GM18520 (cell line): Measurements from ENCODE around the gene ST13.
"Not testable (repeated sequence)": the region's sequence is repeated elsewhere in the genome, so short reads cannot be mapped to it uniquely, and the experiment has no call there.

Source experiments
- ATAC-seq: cut with Tn5 transposase; IDR thresholded peaks from one replicate; pipeline ENCODE4 v1.9.1; 2021; ENCODE audit not compliant: unreplicated experiment

ST13 gene

DNA sequence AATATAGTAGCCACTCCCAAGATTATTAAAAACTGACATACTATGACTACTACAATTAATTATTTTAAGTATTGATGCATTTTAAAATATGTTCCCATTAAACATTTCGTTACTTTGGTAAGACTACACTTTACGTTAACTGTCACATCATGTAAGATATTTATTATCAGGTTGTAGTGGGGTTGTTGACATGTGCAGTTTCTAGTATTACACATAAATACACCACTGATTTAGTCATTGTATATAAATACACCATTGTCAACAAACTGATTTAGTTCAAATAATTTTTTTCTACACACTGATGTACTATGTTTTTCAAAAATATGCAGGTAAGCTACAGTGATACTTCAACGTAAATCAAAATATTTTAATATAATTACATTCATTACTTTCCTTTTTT lies 11.5 kb downstream of the ST13 start:
- no peak for ATAC-seq

DNA sequence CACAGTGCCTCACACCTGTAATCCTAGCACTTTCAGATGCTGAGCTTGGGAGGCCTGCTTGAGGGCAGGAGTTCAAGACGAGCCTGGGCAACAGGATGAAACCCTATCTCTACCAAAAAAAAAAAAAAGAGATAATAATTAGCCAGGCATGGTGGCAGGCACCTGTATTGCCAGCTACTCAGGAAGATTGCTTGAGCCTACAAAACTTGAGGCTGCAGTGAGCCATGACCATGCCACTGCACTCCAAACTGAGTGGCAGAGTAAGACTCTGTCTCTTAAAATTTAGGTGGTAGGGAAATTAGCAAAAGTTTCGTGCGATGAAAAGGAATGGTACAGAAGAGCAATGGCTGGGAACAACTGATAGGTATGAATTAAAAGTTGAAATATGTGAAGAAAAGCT lies 18.0 kb downstream of the ST13 start:
- no peak for ATAC-seq

DNA sequence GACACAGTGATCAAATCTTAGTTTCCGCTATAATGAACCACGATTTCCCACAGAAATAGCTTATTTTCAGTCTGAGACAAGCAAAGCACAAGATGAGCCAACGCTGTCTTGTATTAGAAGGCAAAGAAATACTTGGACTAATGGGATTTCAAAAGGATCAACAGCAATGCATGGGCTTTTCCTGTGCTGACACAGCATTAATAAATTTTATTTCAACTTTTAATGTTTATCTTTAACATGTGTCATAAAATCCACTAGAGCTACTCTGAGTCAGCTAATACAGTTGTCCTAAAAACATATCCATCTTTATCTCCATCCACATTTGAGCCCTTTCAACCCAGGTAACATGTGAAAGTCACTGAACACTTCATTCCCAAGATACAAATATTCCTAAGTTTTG lies 21.8 kb downstream of the ST13 start:
- ATAC-seq: no peak

DNA sequence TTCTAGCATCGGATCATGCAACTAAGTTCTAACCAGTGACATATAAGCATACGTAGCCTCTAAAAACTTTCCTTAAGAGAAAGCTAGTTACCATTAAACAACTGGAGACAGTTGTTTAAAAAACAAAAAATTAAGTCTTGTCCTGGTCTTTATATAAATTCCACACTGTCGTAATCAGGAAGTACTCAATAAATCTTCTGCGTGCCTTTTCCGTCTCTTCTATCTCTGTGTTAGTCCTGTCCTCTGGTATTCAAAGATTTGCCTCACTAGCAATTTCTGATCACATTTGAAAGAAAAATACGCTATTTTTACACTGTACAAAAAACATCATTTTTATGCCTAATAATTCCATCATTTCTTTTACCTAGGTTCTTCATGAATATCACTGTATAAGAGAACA lies 27.3 kb downstream of the ST13 start:
- ATAC-seq: no peak

DNA sequence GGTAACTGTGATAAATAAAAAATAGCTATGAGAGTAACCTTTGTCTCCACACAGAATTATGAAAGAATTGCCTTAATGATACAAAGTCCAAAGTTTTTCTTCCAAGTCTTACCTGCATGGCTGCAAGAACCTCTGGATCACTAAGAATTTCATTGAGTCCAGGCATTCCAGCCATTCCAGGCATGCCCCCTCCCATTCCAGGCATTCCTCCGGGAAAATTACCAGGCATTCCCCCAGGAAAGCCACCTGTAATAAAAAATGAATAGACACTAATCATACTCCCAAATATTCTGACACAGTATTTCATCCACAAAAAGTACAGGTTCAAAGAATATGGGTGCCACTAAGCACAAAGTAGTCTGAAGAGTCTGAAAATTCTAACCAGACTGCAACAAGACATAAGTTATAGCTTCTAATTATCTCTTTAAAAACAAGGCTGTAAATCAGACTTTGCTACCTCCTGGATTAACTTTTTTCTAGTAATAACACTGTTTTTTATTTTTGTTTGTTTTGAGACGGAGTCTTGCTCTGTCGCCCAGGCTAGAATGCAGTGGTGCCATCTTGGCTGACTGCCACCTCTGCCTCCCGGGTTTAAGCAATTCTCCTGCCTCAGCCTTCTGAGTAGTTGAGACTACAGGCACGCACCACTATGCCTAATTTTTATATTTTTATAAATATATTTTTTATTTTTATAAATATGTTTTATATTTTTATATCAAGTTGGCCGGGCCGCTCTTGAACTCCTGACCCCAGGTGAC lies 29.3 kb downstream of the ST13 start:
- no peak for ATAC-seq

DNA sequence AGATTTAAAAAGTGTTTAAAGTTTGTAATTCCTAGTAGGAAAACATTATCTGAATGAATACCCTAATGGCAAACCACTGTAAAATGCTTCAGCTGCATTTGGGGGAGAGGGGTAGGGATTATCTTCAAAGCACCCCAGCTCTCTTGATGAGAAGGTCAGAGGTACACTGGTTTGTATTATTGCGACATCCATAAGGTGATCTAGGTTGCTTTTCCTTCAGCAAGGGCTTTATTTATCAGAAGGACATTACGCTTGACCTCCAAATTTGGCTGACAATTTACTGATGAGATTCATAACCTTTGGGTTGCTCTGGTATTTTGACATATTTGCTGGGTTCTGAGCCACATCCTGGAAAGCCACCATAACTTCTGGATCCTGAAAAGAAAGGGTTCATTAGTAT lies 30.1 kb downstream of the ST13 start:
- not testable (repeated sequence) for ATAC-seq

DNA sequence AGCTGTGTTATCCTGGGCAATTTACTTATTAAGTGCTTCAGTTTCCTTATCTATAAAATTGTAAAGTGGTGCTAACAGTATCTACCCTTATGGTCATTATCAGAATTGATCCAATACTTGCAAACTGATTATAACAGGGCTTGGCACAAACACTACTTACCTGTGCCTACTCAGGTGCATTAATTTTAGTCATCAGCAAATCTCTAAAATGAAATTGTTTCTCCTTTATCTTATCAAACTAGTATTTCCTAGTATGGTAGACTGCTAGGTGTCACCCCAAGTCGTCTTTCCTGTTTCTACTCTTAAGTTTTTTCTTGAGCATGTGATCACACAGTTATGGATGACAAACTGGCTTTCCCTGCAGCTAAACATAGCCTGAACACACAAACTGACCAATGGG lies 33.0 kb downstream of the ST13 start:
- ATAC-seq: no peak

DNA sequence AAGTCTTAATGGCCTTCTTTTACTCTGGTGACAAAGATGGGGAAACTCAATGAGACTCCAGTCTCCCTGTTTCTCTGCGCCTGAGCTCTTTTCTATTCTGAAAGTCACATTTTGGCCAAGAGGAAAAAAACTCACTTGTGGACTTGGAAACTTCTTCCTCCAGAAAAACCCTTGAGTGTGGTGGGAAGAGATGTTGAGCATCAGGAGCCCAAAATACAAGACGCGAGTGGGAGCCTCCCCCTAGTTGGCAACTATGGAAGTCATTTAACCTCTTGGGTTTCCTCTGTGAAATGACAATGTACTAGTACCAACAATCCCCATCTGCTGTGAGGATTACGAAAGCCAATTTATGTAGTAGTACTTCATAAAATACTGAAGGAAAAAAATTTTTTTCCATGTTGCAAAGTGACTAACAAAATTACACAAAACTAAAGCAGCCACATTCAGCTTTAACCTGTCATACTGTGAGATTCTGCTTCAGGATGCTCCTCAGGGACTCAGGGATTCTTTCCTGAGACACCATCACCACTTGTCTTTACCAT lies 36.8 kb downstream of the ST13 start:
- no peak for ATAC-seq

DNA sequence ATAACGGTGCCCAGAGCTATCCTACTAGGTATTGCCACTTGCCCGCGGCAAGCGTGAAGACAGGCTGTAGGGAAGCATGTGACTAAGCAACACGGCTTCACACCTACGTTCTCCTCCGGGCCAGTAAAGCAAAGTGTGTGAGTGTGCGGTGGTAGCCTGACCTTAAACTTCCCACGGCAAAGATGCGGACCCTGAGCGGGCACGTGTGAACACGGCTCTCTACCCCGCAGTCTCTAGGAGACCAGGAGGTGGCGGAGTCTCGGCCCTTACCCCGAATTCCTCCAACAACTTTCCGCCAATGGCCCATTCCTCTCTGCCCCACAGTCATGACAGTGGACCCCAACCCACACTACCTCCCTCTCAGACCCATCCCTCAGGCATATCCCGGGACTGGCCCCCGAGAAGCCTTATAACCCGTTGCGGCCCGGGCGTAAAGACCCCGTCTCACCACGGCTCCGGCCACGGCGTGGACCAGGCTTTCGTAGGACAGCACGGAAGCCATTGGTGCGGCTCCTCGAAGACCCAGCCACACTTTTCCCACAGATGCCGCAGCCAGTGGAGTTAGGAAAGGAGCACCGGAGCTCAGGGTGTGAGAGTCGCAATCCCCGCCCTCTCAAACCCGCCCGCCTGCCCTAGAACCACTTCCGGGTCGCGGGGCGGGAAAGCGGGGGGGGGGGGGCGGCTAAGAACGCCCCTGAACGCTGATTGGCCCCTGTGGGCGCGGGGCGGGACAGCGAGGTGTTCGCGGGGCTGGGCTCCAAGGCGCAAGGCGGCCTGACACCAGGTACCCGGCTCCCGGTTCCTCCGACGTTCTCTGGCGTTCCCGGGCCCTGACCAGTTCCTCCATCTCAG lies 37.5 kb downstream of the ST13 start, which contains the start of gene SLC25A17:
Gene SLC25A17, minus strand, starts transcription at position 600 of the 852 bp plus-strand sequence. Its CDS starts 98 bp downstream, at position 502.
- peak; percentile 56 for ATAC-seq

DNA sequence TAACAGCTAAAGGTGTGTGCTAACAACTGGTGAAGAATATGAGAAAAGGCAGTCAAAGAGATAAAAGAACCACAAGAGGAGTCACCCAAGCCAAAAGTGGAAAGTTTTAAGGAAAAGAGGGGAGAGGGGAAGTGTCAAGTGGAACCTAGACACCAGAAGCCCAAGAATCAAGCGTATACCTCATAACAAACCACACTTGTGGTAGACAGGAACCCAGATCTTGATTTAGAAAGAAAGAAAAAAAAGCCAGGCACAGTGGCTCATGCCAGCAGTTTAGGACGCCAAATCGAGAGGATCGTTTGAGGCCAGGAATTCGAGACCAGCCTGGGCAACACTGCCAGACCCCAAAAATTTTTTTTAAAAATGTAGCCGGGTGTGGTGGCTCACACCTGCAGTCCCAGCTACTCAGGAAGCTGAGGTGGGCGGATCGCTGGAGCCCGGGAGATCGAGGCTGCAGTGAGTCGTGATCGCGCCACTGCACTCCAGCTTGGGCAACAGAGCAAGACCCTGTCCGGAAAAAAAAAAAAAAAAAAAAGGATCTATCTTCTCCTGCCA lies 38.2 kb downstream of the ST13 start:
- no peak for ATAC-seq

DNA sequence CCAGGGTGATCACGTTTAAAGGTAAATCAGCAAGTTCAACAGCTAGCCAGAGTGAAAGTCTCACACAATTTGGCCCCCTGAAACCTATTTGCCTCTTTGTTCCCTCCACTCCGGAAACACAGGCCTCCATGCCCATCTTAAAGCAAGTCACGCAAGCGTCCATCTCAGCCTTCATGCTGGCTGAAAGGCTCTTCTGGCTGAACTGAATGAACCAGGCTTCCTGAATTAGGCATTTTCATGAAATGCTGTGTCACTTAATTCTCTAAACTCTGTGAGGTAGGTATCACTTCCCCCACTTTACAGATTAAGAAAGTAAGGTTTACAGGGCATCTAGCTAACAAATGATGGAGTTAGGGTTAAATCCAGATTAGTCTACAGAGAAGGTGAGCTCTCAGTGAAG lies 38.7 kb downstream of the ST13 start:
- ATAC-seq: no peak

DNA sequence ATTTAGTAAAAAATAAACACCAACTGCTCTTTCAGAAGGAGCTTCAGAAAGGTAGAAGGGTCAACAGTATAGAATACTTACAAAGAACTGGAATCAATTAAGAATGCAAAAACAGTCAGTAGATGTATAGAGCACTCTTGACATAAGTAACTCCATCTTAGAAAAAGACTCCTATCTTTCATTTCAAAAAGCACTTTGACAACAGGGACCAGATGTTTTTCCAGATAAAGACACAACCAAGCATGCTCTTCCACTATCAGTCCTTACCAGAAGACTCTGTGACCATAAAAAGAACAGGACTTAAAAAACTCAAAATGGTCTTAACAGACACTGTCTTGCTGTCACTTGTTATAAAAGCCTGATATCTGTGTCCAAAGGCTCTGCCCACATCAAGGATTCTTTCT lies 42.5 kb downstream of the ST13 start:
- no peak for ATAC-seq

DNA sequence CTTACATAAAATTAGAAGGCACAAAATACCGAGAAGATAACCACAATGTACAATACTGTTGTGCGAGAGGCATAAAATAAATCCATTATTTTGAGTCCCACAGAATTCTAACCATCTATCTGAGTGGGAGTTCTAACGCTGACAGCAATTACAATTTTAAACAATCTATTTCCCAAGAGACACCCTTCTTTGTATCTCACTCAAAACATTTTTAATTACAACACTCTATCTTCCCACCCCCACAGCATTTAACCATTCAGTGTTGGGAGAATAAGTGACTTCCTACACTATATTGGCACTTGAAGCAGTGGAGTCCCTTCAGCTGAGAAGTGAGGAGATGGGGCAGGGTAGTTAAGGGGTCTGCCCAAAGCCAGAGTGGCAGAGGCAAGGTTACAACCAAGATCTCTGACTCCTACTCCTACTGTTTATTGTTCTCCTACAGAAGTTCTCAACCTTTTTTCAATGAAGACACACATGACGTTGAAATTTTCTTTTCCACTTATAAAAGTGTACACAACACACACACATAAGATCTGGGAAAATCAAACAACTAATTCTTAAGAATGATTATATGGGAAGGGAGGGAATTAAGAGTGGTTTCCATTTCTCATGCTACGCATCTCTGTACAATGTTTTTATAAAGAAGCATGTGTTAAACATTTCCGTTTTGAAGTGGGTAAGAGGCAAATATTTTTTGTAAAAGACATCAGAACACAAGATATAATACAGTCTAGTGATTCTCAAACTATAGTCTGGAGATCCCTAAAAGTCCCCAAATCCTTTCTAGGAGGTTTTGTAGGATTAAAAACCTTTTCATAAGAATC lies 48.2 kb downstream of the ST13 start:
- ATAC-seq: no peak

DNA sequence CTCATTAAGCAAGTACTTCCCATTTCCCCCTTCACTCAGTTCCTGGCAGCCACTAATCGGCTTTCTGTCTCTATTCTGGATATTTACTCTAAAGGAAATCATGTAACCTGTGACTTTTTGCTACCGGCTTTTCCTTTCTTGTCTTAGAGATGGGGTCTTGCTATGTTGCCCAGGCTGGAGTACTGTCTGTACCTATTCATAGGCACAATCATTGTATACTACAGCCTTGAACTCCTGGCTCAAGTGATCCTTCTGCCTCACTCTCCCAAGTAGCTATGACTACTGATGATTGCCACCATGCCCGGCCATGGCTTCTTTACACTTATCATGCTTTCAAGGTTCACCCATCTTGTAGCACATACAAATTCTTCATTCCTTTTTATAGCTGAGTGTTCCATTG lies 49.7 kb downstream of the ST13 start:
- ATAC-seq: no peak

DNA sequence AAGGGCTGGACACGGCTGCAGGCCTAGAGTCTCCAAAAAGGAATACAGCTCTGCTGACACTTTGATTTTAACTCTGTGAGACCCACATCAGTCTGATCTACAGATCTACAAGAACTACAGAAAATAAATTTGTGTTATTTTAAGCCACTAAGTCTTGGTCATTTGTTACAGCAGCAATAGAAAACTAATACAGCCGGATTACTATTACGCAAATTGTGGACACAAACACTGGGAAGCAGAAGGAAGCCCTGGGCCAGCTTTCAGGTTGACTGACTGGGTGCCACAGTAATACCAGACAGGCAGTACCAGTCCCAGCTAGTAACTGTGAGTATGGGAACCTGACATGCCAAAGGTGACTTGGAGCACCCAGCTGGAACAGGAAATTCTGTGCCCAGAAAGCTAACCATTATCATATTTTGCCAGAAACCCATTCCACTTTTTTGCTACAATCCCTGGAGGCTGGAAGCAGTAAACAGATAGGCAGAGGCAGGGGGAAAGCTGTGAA lies 50.7 kb downstream of the ST13 start:
- ATAC-seq: no peak

DNA sequence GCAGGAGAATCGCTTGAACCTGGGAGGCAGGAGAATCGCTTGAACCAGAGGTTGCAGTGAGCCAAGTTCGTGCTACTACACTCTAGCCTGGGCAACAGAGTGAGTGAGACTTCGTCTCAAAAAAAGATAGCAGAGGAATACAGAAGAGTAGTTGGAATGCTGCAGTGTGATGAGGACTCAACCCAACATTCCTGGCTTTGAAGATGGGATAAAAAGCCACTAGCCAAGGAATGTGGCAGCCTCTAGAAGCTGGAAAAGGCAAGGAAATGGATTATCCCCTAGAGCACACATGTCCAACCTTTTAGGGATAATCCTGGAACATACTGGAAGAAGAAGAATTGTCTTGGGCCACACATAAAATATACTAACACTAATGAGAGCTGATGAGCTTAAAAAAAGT lies 51.2 kb downstream of the ST13 start:
- ATAC-seq: no peak

DNA sequence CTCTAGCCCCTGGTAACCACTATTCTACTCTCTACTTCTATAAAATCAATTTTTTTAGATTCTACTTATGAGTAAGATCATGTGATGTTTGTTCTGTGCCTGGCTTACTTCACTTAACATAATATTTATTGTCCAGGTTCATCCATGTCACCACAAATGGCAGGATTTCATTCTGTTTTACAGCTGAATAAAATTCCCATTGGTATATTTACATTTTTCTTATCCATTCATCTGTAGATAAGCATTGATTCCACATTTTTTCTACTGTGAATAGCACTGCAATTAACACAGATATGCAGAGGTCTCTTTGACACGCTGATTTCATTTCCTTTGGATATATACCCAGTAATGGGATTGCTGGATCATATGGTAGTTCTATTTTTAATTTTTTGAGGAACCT lies 53.1 kb downstream of the ST13 start:
- ATAC-seq: no peak

DNA sequence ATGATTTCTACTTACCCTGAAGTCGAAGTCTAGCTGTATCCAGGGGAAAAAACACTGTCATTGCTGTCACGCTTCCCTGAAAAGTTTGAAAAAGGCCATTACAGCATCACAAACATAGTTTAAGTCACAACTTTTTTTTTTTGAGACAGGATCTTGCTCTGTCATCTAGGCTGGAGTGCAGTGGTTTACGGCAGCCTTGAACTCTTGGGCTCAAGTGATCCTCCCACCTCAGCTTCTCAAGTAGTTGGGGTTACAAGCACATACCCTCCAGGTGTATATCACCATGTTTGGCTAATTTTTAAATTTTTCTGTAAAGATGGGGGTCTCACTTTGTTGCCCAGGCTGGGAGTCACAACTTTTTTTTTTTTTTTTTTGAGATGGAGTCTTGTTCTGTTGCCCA lies 57.4 kb downstream of the ST13 start:
- ATAC-seq: no peak

DNA sequence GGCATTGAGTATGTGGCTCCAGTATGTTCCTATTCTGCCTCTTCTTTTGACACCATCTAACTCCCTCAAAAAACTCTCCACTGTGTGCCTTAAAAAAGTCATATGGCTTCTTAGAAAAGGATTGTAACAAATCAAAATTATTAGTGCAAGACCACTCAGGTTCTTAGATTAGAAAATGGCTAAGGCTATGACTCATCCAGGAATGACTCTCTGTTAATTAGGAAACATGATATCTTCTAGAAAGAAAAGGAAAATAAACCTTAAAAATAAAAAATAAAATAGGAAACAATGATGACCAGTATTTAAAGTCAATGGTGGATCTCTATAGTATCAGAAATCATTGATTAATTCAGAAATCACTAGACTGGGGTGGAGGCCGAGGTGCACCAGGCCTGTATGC lies 59.0 kb downstream of the ST13 start:
- ATAC-seq: no peak

DNA sequence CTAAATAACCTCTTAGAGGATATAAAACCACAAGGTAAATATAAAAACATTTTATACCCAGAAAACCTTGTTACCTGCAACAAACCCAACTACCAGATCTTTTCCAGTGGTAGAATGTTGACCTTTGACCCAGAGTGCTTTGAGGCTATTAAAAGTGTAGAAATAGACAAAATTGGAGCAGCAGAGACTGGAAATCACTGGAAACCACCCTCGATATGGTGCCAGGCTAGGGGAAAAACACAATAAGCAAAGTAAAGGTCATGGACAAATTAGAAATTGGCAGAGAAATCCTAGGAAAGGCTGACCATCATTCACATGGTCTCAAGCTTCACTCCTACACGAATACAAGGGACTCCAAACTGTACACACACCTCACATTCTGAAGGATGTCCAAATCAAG lies 64.0 kb downstream of the ST13 start:
- no peak for ATAC-seq

DNA sequence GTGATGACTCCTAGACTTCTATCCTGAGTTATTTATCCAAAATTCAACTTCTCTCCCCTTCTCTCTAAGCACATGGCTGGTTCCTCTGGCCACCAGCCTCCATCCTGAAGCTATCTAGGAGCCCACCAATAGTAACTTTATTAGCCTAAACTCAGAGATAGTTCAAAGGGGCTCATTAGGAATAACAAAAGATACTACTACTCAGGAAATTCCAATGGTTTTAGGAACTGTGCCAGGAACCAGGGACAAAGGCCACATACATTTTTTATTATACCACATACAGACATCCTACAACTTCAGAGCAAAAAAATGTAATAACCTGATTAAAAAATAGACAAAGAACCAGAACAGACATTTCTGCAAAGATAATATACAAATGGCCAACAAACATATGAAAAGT lies 65.2 kb downstream of the ST13 start:
- no peak for ATAC-seq
